ENCODE results near the gene GTSE1. TPM values are rescaled to one million over a fixed set of nuclear protein-coding genes. Genes with fewer than 3 reads are reported as not detected.
"Not testable (repeated sequence)": the region's sequence is repeated elsewhere in the genome, so short reads cannot be mapped to it uniquely, and the experiment has no call there.

The GTSE1 gene
- polyA plus RNA-seq, 1 donor (not counting 4 experiments of a cell fraction or from before 2014, with no cell fraction given), result 4.7 TPM

DNA sequence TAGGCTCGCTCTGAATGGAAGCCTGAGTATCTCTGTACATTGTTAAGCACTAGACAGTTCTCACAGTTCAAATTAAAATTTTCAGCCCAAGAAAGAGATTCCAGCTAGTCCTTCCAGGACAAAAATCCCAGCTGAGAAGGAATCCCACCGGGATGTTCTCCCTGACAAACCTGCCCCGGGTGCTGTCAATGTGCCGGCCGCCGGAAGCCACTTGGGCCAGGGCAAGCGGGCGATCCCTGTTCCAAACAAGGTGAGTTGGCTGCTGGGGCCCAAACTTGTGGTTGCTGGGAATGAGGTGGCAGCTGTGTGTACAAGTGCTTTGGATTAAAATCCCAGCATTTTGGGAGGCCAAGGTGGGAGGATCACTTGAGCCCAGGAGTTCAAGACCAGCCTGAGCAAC is 15.4 kb downstream of the GTSE1 start:
- no peak overlapping the region for H2AFZ ChIP-seq (ENCODE audit: control insufficient read depth, low read length)

DNA sequence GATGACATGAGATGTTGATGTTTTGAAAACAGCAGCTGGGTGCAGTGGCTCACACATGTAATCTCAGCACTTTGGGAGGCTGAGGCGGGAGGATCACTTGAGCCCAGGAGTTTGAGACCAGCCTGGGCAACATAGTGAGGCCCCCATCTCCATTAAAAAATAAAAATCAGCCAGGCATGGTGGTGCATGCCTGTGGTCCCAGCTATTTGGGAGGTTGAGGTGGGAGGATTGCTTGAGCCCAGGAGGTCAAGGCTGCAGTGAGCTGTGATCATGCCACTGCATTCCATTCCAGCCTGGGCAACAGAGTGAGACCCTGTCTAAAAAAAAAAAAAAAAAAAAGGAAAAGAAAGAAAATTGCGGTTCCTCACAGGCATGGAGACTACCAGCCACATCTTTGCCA is 16.2 kb downstream of the GTSE1 start:
- H3K4me2 ChIP-seq (ENCODE audit: control insufficient read depth, extremely low read depth, insufficient read depth, low read depth, low read length); H3K9me3 ChIP-seq (ENCODE audit: control insufficient read depth, low read depth, low read length); H3K27me3 ChIP-seq (ENCODE audit: control insufficient read depth, extremely low read depth, insufficient read depth, low read length); H3K4me1 ChIP-seq (ENCODE audit: control insufficient read depth, extremely low read depth, insufficient read depth, low read length); H3K27ac ChIP-seq (ENCODE audit: control insufficient read depth, insufficient read depth, low read length); H3K4me3 ChIP-seq (ENCODE audit: control insufficient read depth in 2 of 3, extremely low read depth in 1 of 3, insufficient read depth in 2 of 3, low read depth in 1 of 3, low read length in 3 of 3); DNase-seq (ENCODE audit: low read depth, low spot score); H2AFZ ChIP-seq (ENCODE audit: control insufficient read depth, low read length); H3K9me1 ChIP-seq (ENCODE audit: control insufficient read depth, extremely low read depth, insufficient read depth, low read length); H3K9ac ChIP-seq (ENCODE audit: control insufficient read depth, extremely low read depth, insufficient read depth, low read length); H4K20me1 ChIP-seq (ENCODE audit: control insufficient read depth, extremely low read depth, insufficient read depth, low read length); dilution Hi-C loops (cut with MboI; ENCODE audit: extremely low pct_ligation_motif_present, low sequenced_read_pairs); FAIRE-seq; H3K79me2 ChIP-seq (ENCODE audit: control insufficient read depth, insufficient read depth, low read length): not testable (repeated sequence)
- H3K36me3 ChIP-seq (ENCODE audit: control insufficient read depth in 2 of 2, extremely low read depth in 1 of 2, insufficient read depth in 2 of 2, low read length in 2 of 2), result peaks cover 1 to 16% of the 10 kb centered on the region in 2 experiments

More for the DNA sequence above, 15.4 kb downstream of the GTSE1 start:
- FAIRE-seq, result no peak
- no peak overlapping the region for H3K27ac ChIP-seq (ENCODE audit: control insufficient read depth, insufficient read depth, low read length)
- peaks cover 12% of the 10 kb centered on the region for H3K79me2 ChIP-seq (ENCODE audit: control insufficient read depth, insufficient read depth, low read length)
- no peak overlapping the region for H3K9ac ChIP-seq (ENCODE audit: control insufficient read depth, extremely low read depth, insufficient read depth, low read length)
- no peaks in the 10 kb centered on the region for H3K9me3 ChIP-seq (ENCODE audit: control insufficient read depth, low read depth, low read length)
- H3K4me2 ChIP-seq (ENCODE audit: control insufficient read depth, extremely low read depth, insufficient read depth, low read depth, low read length), result no peak overlapping the region
- dilution Hi-C loops (cut with MboI; ENCODE audit: extremely low pct_ligation_motif_present, low sequenced_read_pairs), result no loop called here
- no peak overlapping the region for H3K4me3 ChIP-seq (ENCODE audit: control insufficient read depth in 2 of 3, extremely low read depth in 1 of 3, insufficient read depth in 2 of 3, low read depth in 1 of 3, low read length in 3 of 3)
- no peaks in the 10 kb centered on the region for H3K4me1 ChIP-seq (ENCODE audit: control insufficient read depth, extremely low read depth, insufficient read depth, low read length)
- TF ChIP-seq, protein P1, sequence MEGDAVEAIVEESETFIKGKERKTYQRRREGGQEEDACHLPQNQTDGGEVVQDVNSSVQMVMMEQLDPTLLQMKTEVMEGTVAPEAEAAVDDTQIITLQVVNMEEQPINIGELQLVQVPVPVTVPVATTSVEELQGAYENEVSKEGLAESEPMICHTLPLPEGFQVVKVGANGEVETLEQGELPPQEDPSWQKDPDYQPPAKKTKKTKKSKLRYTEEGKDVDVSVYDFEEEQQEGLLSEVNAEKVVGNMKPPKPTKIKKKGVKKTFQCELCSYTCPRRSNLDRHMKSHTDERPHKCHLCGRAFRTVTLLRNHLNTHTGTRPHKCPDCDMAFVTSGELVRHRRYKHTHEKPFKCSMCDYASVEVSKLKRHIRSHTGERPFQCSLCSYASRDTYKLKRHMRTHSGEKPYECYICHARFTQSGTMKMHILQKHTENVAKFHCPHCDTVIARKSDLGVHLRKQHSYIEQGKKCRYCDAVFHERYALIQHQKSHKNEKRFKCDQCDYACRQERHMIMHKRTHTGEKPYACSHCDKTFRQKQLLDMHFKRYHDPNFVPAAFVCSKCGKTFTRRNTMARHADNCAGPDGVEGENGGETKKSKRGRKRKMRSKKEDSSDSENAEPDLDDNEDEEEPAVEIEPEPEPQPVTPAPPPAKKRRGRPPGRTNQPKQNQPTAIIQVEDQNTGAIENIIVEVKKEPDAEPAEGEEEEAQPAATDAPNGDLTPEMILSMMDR (optimal IDR thresholded peaks at IDR 0.05 in 1 of 3, IDR thresholded peaks at IDR 0.05 in 1 of 3, conservative IDR thresholded peaks at IDR 0.05 in 1 of 3; ENCODE audit: extremely low read depth in 1 of 3, insufficient read depth in 2 of 3, low read length in 3 of 3), result no peak
- TF ChIP-seq EZH2 (IDR thresholded peaks at IDR 0.05; ENCODE audit: low read length), result no peak
- H4K20me1 ChIP-seq (ENCODE audit: control insufficient read depth, extremely low read depth, insufficient read depth, low read length), result no peaks in the 10 kb centered on the region
- no peaks in the 10 kb centered on the region for H3K27me3 ChIP-seq (ENCODE audit: control insufficient read depth, extremely low read depth, insufficient read depth, low read length)
- peaks cover 1 to 16% of the 10 kb centered on the region in 2 experiments for H3K36me3 ChIP-seq (ENCODE audit: control insufficient read depth in 2 of 2, extremely low read depth in 1 of 2, insufficient read depth in 2 of 2, low read length in 2 of 2)
- DNase-seq (ENCODE audit: low read depth, low spot score), result no peak
- no peaks in the 10 kb centered on the region for H3K9me1 ChIP-seq (ENCODE audit: control insufficient read depth, extremely low read depth, insufficient read depth, low read length)

DNA sequence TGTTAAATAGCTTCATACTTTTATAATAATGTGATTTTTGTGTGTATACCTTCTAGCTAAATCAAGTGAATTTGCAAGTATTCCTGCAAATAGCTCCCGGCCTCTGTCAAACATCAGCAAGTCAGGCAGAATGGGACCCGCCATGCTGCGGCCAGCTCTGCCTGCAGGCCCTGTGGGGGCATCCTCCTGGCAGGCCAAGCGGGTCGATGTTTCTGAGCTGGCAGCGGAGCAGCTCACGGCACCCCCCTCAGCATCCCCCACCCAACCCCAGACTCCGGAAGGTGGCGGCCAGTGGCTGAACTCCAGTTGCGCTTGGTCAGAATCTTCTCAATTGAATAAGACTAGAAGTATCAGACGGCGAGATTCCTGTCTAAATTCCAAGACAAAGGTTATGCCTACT is 19.3 kb downstream of the GTSE1 start:
- Histone ChIP-seq H3K27ac (ENCODE audit: control insufficient read depth, insufficient read depth, low read length) (no peak overlapping the region), H3K4me3 (ENCODE audit: control insufficient read depth in 2 of 3, extremely low read depth in 1 of 3, insufficient read depth in 2 of 3, low read depth in 1 of 3, low read length in 3 of 3) (no peak overlapping the region), H3K4me1 (ENCODE audit: control insufficient read depth, extremely low read depth, insufficient read depth, low read length) (no peaks in the 10 kb centered on the region), H3K9me3 (ENCODE audit: control insufficient read depth, low read depth, low read length) (no peaks in the 10 kb centered on the region), H3K9me1 (ENCODE audit: control insufficient read depth, extremely low read depth, insufficient read depth, low read length) (no peaks in the 10 kb centered on the region), H3K27me3 (ENCODE audit: control insufficient read depth, extremely low read depth, insufficient read depth, low read length) (no peaks in the 10 kb centered on the region), H3K9ac (ENCODE audit: control insufficient read depth, extremely low read depth, insufficient read depth, low read length) (no peak overlapping the region), H3K36me3 (ENCODE audit: control insufficient read depth in 2 of 2, extremely low read depth in 1 of 2, insufficient read depth in 2 of 2, low read length in 2 of 2) (peaks cover 4 to 18% of the 10 kb centered on the region in 2 experiments), H3K4me2 (ENCODE audit: control insufficient read depth, extremely low read depth, insufficient read depth, low read depth, low read length) (no peak overlapping the region), H3K79me2 (ENCODE audit: control insufficient read depth, insufficient read depth, low read length) (peaks cover 5% of the 10 kb centered on the region), H2AFZ (ENCODE audit: control insufficient read depth, low read length) (no peak overlapping the region), H4K20me1 (ENCODE audit: control insufficient read depth, extremely low read depth, insufficient read depth, low read length) (no peaks in the 10 kb centered on the region)
- FAIRE-seq, result no peak
- TF ChIP-seq, protein P1 (optimal IDR thresholded peaks at IDR 0.05 in 1 of 3, IDR thresholded peaks at IDR 0.05 in 1 of 3, conservative IDR thresholded peaks at IDR 0.05 in 1 of 3; ENCODE audit: extremely low read depth in 1 of 3, insufficient read depth in 2 of 3, low read length in 3 of 3), result no peak
- no peak for TF ChIP-seq EZH2 (IDR thresholded peaks at IDR 0.05; ENCODE audit: low read length)
- DNase-seq (ENCODE audit: low read depth, low spot score), result no peak
- dilution Hi-C loops (cut with MboI; ENCODE audit: extremely low pct_ligation_motif_present, low sequenced_read_pairs), result no loop called here
